H1 (cell line): Measurements from ENCODE around the gene FBXW5. TPM values are rescaled to one million over a fixed set of nuclear protein-coding genes. Genes with fewer than 3 reads are reported as not detected.

Experiments
- CTCF ChIA-PET: fragments of 300-600 bp; sonication (Branson Sonifier 250); formaldehyde crosslinking; loops from one replicate; lab custom pipeline; 2021; ENCODE audit not compliant: partially characterized antibody; lab: Charles Lee
- POLR2A ChIA-PET: fragments of 300-600 bp; sonication (Branson Sonifier 250); formaldehyde crosslinking; loops from one replicate; lab custom pipeline; 2021; ENCODE audit warnings: inconsistent platforms; ENCODE audit not compliant: partially characterized antibody; lab: Charles Lee
- DNase-seq, 2 experiments: peaks; one replicate each; pipeline versions ENCODE4 v3.0.0 to v3.0.0-alpha.2; 2010 to 2022; ENCODE audit warnings: low spot score in 2 of 2, low read depth in 1 of 2, mixed read lengths in 1 of 2
- FAIRE-seq: peaks from 2 replicates; lab custom pipeline; 2011; peaks lifted over from hg19 to GRCh38; lab: Jason Lieb, UNC
- H2AFZ ChIP-seq: 2 replicates; pipeline ENCODE4 v1.8.1; 2012; ENCODE audit warnings: low read length, inconsistent platforms
- H2AK5ac ChIP-seq: 2 replicates; pipeline ENCODE4 v1.6.1; 2013; ENCODE audit warnings: low read depth, low read length
- H2BK120ac ChIP-seq: replicated peaks from 2 replicates; pipeline ENCODE3; 2013; ENCODE audit warnings: low read depth, low read length, inconsistent platforms
- H2BK12ac ChIP-seq: 2 replicates; pipeline ENCODE4 v1.6.1; 2013; ENCODE audit warnings: low read depth, low read length
- H2BK15ac ChIP-seq: 2 replicates; pipeline ENCODE4 v1.6.1; 2013; ENCODE audit warnings: low read length
- H2BK20ac ChIP-seq: 2 replicates; pipeline ENCODE4 v1.6.1; 2013; ENCODE audit warnings: low read length
- H2BK5ac ChIP-seq: 2 replicates; pipeline ENCODE4 v1.6.1; 2013; ENCODE audit warnings: low read depth, low read length
- H3K14ac ChIP-seq: 2 replicates; pipeline ENCODE4 v1.6.1; 2013; ENCODE audit warnings: inconsistent platforms; ENCODE audit not compliant: insufficient read length
- H3K18ac ChIP-seq: 2 replicates; pipeline ENCODE4 v1.6.1; 2013; ENCODE audit warnings: low read length; ENCODE audit errors: extremely low read depth
- H3K23ac ChIP-seq: 2 replicates; pipeline ENCODE4 v1.6.1; 2013; ENCODE audit warnings: inconsistent platforms; ENCODE audit not compliant: insufficient read length
- H3K23me2 ChIP-seq: 2 replicates; pipeline ENCODE4 v1.6.1; 2013; ENCODE audit warnings: low read depth, low read length
- H3K27ac ChIP-seq: 2 replicates; pipeline ENCODE4 v1.6.1; 2011; ENCODE audit warnings: low read depth, low read length, inconsistent platforms
- H3K27me3 ChIP-seq, 4 experiments: replicated peaks in 1 of 4; 1 replicate in 1 of 4; 2 replicates in 3 of 4; pipeline versions ENCODE4 v1.6.1 to v1.8.1; 2011 to 2013; ENCODE audit warnings: low read length in 3 of 4, mild to moderate bottlenecking in 3 of 4, inconsistent platforms in 2 of 4, mixed read lengths in 2 of 4, moderate library complexity in 1 of 4; ENCODE audit not compliant: control insufficient read depth in 3 of 4, insufficient read depth in 3 of 4; ENCODE audit errors: extremely low read depth in 1 of 4
- H3K36me3 ChIP-seq, 4 experiments: 2 replicates each; pipeline versions ENCODE4 v1.6.1 to v1.8.1; 2011 to 2013; ENCODE audit warnings: mild to moderate bottlenecking in 4 of 4, low read length in 3 of 4, moderate library complexity in 2 of 4, control low read depth in 1 of 4, inconsistent platforms in 1 of 4; ENCODE audit not compliant: insufficient read depth in 4 of 4, control insufficient read depth in 2 of 4
- H3K4ac ChIP-seq: replicated peaks from 2 replicates; pipeline ENCODE3; 2013; ENCODE audit warnings: low read length, low read depth, mixed read lengths, inconsistent platforms; ENCODE audit not compliant: insufficient read length
- H3K4me1 ChIP-seq, 4 experiments: replicated peaks in 1 of 4; 1 replicate in 1 of 4; 2 replicates in 3 of 4; pipeline versions ENCODE4 v1.6.1 to v1.8.1; 2011 to 2013; ENCODE audit warnings: low read length in 3 of 4, inconsistent platforms in 2 of 4, mixed read lengths in 1 of 4; ENCODE audit not compliant: insufficient read depth in 4 of 4, control insufficient read depth in 3 of 4
- H3K4me2 ChIP-seq, 2 experiments: 2 replicates each; pipeline versions ENCODE4 v1.6.1 to v1.8.1; 2011 to 2013; ENCODE audit warnings: low read depth in 2 of 2, low read length in 2 of 2, control low read depth in 1 of 2, inconsistent platforms in 1 of 2, mild to moderate bottlenecking in 1 of 2; ENCODE audit not compliant: insufficient read depth in 1 of 2
- H3K4me3 ChIP-seq, 4 experiments: fragments of 200-600, 300-600 bp in 1 of 4; sonication (generic), shearing (Covaris generic), sonication (Bioruptor Twin) in 1 of 4; 2 replicates each; pipeline versions ENCODE4 v1.5.1 to v1.8.1; 2011 to 2016; ENCODE audit warnings: low read length in 4 of 4, low read depth in 3 of 4, control low read depth in 2 of 4, inconsistent platforms in 2 of 4, mild to moderate bottlenecking in 2 of 4, mixed read lengths in 1 of 4, moderate library complexity in 1 of 4; ENCODE audit not compliant: insufficient read depth in 2 of 4; ENCODE audit errors: extremely low read depth in 1 of 4
- H3K56ac ChIP-seq: replicated peaks from 2 replicates; pipeline ENCODE3; 2013; ENCODE audit warnings: low read depth, mild to moderate bottlenecking, mixed read lengths, low read length, inconsistent platforms; ENCODE audit not compliant: insufficient read length
- H3K79me1 ChIP-seq: 2 replicates; pipeline ENCODE4 v1.6.1; 2013; ENCODE audit warnings: low read depth, low read length, control low read depth
- H3K79me2 ChIP-seq, 2 experiments: 2 replicates each; pipeline versions ENCODE4 v1.6.1 to v1.8.1; 2012 to 2013; ENCODE audit warnings: low read length in 2 of 2, mild to moderate bottlenecking in 2 of 2, inconsistent platforms in 1 of 2; ENCODE audit not compliant: insufficient read depth in 2 of 2, control insufficient read depth in 1 of 2
- H3K9ac ChIP-seq, 4 experiments: replicated peaks in 1 of 4; 1 replicate in 1 of 4; 2 replicates in 3 of 4; pipeline versions ENCODE4 v1.6.1 to v1.8.1; 2011 to 2013; ENCODE audit warnings: low read depth in 3 of 4, low read length in 3 of 4, control low read depth in 2 of 4, mild to moderate bottlenecking in 2 of 4, moderate library complexity in 2 of 4, inconsistent platforms in 1 of 4; ENCODE audit errors: extremely low read depth in 1 of 4
- H3K9me3 ChIP-seq, 2 experiments: 2 replicates each; pipeline versions ENCODE4 v1.6.1 to v1.8.1; 2012 to 2013; ENCODE audit warnings: mild to moderate bottlenecking in 2 of 2, moderate library complexity in 2 of 2, control low read depth in 1 of 2, inconsistent platforms in 1 of 2, low read depth in 1 of 2, low read length in 1 of 2, mixed read lengths in 1 of 2; ENCODE audit not compliant: insufficient read depth in 2 of 2
- H4K20me1 ChIP-seq, 2 experiments: replicated peaks in 1 of 2; 2 replicates each; pipeline versions ENCODE3 to v1.8.1; 2011 to 2013; ENCODE audit warnings: inconsistent platforms in 2 of 2, low read length in 2 of 2, mild to moderate bottlenecking in 1 of 2; ENCODE audit not compliant: insufficient read depth in 2 of 2, control insufficient read depth in 1 of 2
- H4K5ac ChIP-seq: 2 replicates; pipeline ENCODE4 v1.6.1; 2013; ENCODE audit warnings: low read length, low read depth, mixed read lengths, inconsistent platforms; ENCODE audit not compliant: insufficient read length
- H4K8ac ChIP-seq: 2 replicates; pipeline ENCODE4 v1.8.0; 2013; ENCODE audit warnings: mild to moderate bottlenecking, moderate library complexity, low read length, inconsistent platforms; ENCODE audit not compliant: insufficient read depth; ENCODE audit errors: extremely low read depth
- H4K91ac ChIP-seq: replicated peaks from 2 replicates; pipeline ENCODE3; 2013; ENCODE audit warnings: low read length, mixed read lengths, inconsistent platforms; ENCODE audit not compliant: insufficient read length
- CEBPB ChIP-seq: IDR thresholded peaks from 2 replicates; pipeline ENCODE4 v1.6.1; 2012; ENCODE audit warnings: low read depth, low read length
- EGR1 ChIP-seq: IDR thresholded peaks from 2 replicates; pipeline ENCODE4 v1.6.1; 2011; ENCODE audit warnings: low read depth, low read length, borderline replicate concordance
- EP300 ChIP-seq, 2 experiments: IDR thresholded peaks; 1 replicate in 1 of 2; 2 replicates in 1 of 2; pipeline ENCODE4 v1.6.1; 2011 to 2012; ENCODE audit warnings: low read depth in 2 of 2, low read length in 2 of 2, mild to moderate bottlenecking in 2 of 2, borderline replicate concordance in 1 of 2, inconsistent platforms in 1 of 2, moderate library complexity in 1 of 2
- FOSL1 ChIP-seq: IDR thresholded peaks from 2 replicates; pipeline ENCODE4 v1.6.1; 2011; ENCODE audit warnings: mild to moderate bottlenecking, low read depth, low read length, moderate library complexity; ENCODE audit not compliant: insufficient read depth
- POLR2AphosphoS5 ChIP-seq: IDR thresholded peaks from 2 replicates; pipeline ENCODE4 v1.6.1; 2011; ENCODE audit warnings: low read depth, low read length
- RAD21 ChIP-seq, 2 experiments: IDR thresholded peaks in 1 of 2; conservative IDR thresholded peaks in 1 of 2; 2 replicates each; pipeline ENCODE4 v1.6.1; 2011; ENCODE audit warnings: low read depth in 2 of 2, low read length in 2 of 2, improper control_type of control experiment in 1 of 2, inconsistent platforms in 1 of 2, mild to moderate bottlenecking in 1 of 2, moderate library complexity in 1 of 2
- SIX5 ChIP-seq: IDR thresholded peaks from 2 replicates; pipeline ENCODE4 v1.6.1; 2011; ENCODE audit warnings: mild to moderate bottlenecking, low read depth, low read length
- SP2 ChIP-seq: IDR thresholded peaks from 2 replicates; pipeline ENCODE4 v1.6.1; 2012; ENCODE audit warnings: mild to moderate bottlenecking, low read length, inconsistent platforms
- SRF ChIP-seq: IDR thresholded peaks from 2 replicates; pipeline ENCODE4 v1.6.1; 2011; ENCODE audit warnings: mild to moderate bottlenecking, low read depth, low read length, moderate library complexity
- WGBS, 2 experiments: shearing (Covaris generic) in 1 of 2; methylation state at CpG; one replicate each; pipeline versions ENCODE4 v1.1.6 to v1.1.7; 2013 to 2015; ENCODE audit warnings: low lambda C conversion rate in 2 of 2, mixed read lengths in 2 of 2, inconsistent platforms in 1 of 2, low coverage in 1 of 2, missing lambda C conversion rate in 1 of 2; ENCODE audit not compliant: insufficient replicate concordance in 2 of 2, insufficient coverage in 1 of 2, insufficient read length in 1 of 2; ENCODE audit errors: extremely low coverage in 1 of 2, missing lambda C conversion rate in 1 of 2; 5-methylcytosine and 5-hydroxymethylcytosine counted together
- polyA plus RNA-seq, 7 experiments: library from polyadenylated mRNA; depleted of rRNA in 3 of 7; stranded (reverse) in 5 of 7; unstranded in 2 of 7; fragments of >200 nt in 5 of 7; fragments of 200-250 nt in 2 of 7; gene quantifications; 1 replicate in 5 of 7; 2 replicates in 1 of 7; 4 replicates in 1 of 7; pipeline versions ENCODE4 v1.2.1 to v1.2.3, GENCODE V29; 2011 to 2013; ENCODE audit warnings: missing spikeins in 2 of 7, mixed read lengths in 2 of 7
- total RNA-seq: library from RNA; stranded (reverse); fragmentation: NEBNext Ultra II Directional; extraction: Animal tissue kit (Norgen Biotek cat#: 25700); gene quantifications from 2 replicates; pipeline ENCODE4 v1.2.1, GENCODE V29; 2021

FBXW5 gene
- total and polyA plus RNA-seq, 2 of the 8 experiments (the other 6 are each of a cell fraction or from before 2014, with no cell fraction given), result 49.0 to 71.0 TPM

GRCh38 chr9:136925414-136926153 is 19.0 kb downstream of the FBXW5 start:
- Histone ChIP-seq H4K20me1 (peaks cover 0 to 12% of the 10 kb centered on the region in 2 experiments), H3K27me3 (no peaks in the 10 kb centered on the region), H2AK5ac (no peak overlapping the region), H3K79me2 (no peaks in the 10 kb centered on the region), H3K56ac (no peak overlapping the region), H3K4me1 (no peaks in the 10 kb centered on the region), H3K27ac (no peak overlapping the region), H2BK20ac (no peak overlapping the region), H3K4ac (no peak overlapping the region), H4K91ac (no peak overlapping the region), H3K18ac (no peak overlapping the region), H2BK5ac (no peak overlapping the region), H3K23ac (no peak overlapping the region), H3K79me1 (peaks cover 5% of the 10 kb centered on the region; the same call in 1 of the 2 replicates), H4K5ac (no peak overlapping the region), H3K9me3 (no peaks in the 10 kb centered on the region), H3K4me2 (no peak overlapping the region), H3K4me3 (no peak overlapping the region), H2BK15ac (no peak overlapping the region), H3K36me3 (peaks cover 13 to 34% (median 25%) of the 10 kb centered on the region in 4 experiments), H4K8ac (no peak overlapping the region; the same call in 1 of the 2 replicates), H3K23me2 (no peaks in the 10 kb centered on the region), H2AFZ (no peak overlapping the region), H3K14ac (no peak overlapping the region), H2BK120ac (no peak overlapping the region), H2BK12ac (no peak overlapping the region), H3K9ac (no peak overlapping the region)
- FAIRE-seq, result no peak
- no peak for DNase-seq
- CTCF ChIA-PET, result interaction anchor here (0.9 to 4.3 kb wide), 7 partner anchors 10 to 109 kb away, joined by 3 to 16 read pairs (median 4); partner anchors contain the start of gene AJM1
- WGBS, 2 experiments, result 89% methylated on average over 33 of the region's 33 CpGs; no CpG with 5 or more reads in 1 of the 2 experiments
- POLR2A ChIA-PET, result interaction anchor here (1.8 kb wide), 1 partner anchor 66 kb away, joined by 5 read pairs; no protein-coding TSS in a partner anchor
- TF ChIP-seq SP2, result no peak
- no peak for TF ChIP-seq EP300 (IDR thresholded peaks at IDR 0.05; ENCODE audit: borderline replicate concordance in 1 of 2, low read depth in 2 of 2, low read length in 2 of 2)
- peak in 1 of 2 experiments; percentile 29; a peak in 1 of 4 replicates for TF ChIP-seq RAD21 (IDR thresholded peaks at IDR 0.05 in 1 of 2, conservative IDR thresholded peaks at IDR 0.05 in 1 of 2; ENCODE audit: low read depth in 2 of 2, low read length in 2 of 2)
- TF ChIP-seq CEBPB, result no peak
- TF ChIP-seq POLR2AphosphoS5, result no peak
- TF ChIP-seq SRF, result no peak
- no peak for TF ChIP-seq EGR1
- TF ChIP-seq SIX5, result no peak
- TF ChIP-seq FOSL1, result no peak
